ENCODE data around the gene BMPR1A. TPM values are rescaled to one million over a fixed set of nuclear protein-coding genes. Genes with fewer than 3 reads are reported as not detected.

BMPR1A gene
- total and polyA plus RNA-seq, 2 of the 13 experiments (the other 11 are each of a cell fraction or from before 2014, with no cell fraction given): 17.8 to 44.2 TPM

DNA sequence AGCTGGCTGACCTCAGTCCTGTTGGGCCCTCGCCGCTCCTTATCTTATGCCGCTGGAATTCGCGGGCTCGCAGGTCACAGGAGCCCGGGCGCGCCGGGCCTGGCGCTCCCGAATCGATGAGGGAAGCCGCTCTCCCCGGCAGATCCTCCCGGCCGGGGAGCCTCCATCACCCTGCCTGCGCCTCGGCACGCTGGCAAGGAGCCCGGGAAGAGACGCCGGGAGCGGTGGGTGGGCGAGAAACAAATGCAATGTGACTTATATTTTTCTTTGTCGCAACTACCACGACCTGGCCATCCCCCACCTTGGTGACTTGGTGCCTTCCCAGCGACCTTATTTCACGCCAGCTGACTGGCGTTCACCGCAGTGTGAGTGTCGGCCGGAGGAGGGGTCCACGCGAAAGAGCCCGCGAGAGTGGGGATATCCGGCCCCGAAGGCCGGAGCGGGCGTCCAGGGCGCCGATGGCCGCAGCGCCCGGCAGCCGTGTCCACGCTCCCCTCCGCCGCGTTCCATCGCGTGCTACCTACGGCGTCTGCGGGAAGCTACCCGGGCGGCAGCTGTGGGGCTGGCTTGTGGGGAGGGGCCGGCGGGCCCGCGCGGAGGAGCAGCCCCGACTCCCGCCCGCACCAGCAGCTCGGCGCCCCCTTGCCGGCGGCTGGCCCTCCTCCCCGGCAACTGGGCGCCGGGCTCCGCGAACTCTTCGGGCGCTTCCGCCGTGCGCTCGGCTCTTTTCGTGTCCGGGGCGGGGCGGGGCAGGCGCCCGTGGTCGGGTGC, 494 bp upstream of the BMPR1A start:
- FAIRE-seq (no peak), ATAC-seq (peak; percentile 86), DNase-seq (ENCODE audit: low spot score) (peak; percentile 83)
- intact Hi-C loops (cut with micrococcal nuclease; ENCODE audit: unreplicated experiment): loop anchor here (1.0 to 5.0 kb wide), 2 partner anchors 45 to 141 kb away; no protein-coding TSS in a partner anchor
- 0% methylated on average over 19 of the region's 89 CpGs for whole genome bisulfite sequencing (ENCODE audit: low lambda C conversion rate)
- peak overlapping the region; percentile 99 for H3K9ac ChIP-seq (ENCODE audit: insufficient read depth, low read depth, low read length)
- H3K4me3 ChIP-seq (replicated peaks in 1 of 3; ENCODE audit: insufficient read depth in 1 of 3, low read depth in 2 of 3, low read length in 3 of 3): peak overlapping the region; percentile 64 to 97 (median 83)
- H3K4me1 ChIP-seq (ENCODE audit: insufficient read depth, low read length): peaks cover 49% of the 10 kb centered on the region
- peaks cover 44% of the 10 kb centered on the region for H3K79me2 ChIP-seq (ENCODE audit: insufficient read depth, low read length)
- H3K4me2 ChIP-seq (ENCODE audit: low read depth, low read length): peak overlapping the region; percentile 86
- peak overlapping the region; percentile 16 for H2AFZ ChIP-seq (ENCODE audit: low read length)
- no TSS peak for BruUV-seq (replicated peaks)
- POLR2A ChIA-PET: interaction anchor here (0.5 to 3.1 kb wide), 13 partner anchors 13 to 1289 kb away, joined by 3 to 15 read pairs (median 5); no protein-coding TSS in a partner anchor
- in situ Hi-C loops (cut with HindIII; ENCODE audit: extremely low pct_ligation_motif_present, low pct_unique_long_range_greater_than_20kb): no loop called here
- peak overlapping the region; percentile 98 for H3K27ac ChIP-seq (ENCODE audit: extremely low read length, insufficient read depth, low read length)
- H3K9me3 ChIP-seq (ENCODE audit: low read length): no peaks in the 10 kb centered on the region
- H4K20me1 ChIP-seq (ENCODE audit: insufficient read depth, low read length): peaks cover 14% of the 10 kb centered on the region
- no peaks in the 10 kb centered on the region; a peak in 1 of 5 replicates for H3K27me3 ChIP-seq (ENCODE audit: control insufficient read depth in 1 of 2, insufficient read depth in 2 of 2, low read length in 2 of 2)
- H3K36me3 ChIP-seq (replicated peaks in 1 of 2; ENCODE audit: control insufficient read depth in 1 of 2, insufficient read depth in 2 of 2, low read length in 2 of 2): no peaks in the 10 kb centered on the region
- CTCF ChIA-PET (ENCODE audit: low intra/inter-chr PET ratio, low total read pairs): interaction anchor here (0.7 to 1.6 kb wide), 2 partner anchors 45 to 107 kb away, joined by 4 read pairs; no protein-coding TSS in a partner anchor
- TF ChIP-seq CBX5 (CRISPR knock-in tag; IDR thresholded peaks at IDR 0.05; ENCODE audit: borderline replicate concordance) (no peak), ZNF674 (CRISPR knock-in tag; IDR thresholded peaks at IDR 0.05; ENCODE audit: low read depth) (no peak), AGO1 (IDR thresholded peaks at IDR 0.05; ENCODE audit: low read depth, low read length, poor library complexity, severe bottlenecking) (peak; percentile 73), CENPBD1 (CRISPR knock-in tag; IDR thresholded peaks at IDR 0.05; ENCODE audit: borderline replicate concordance, low read depth) (no peak; the same call in 1 of the 2 replicates), NCOA2 (CRISPR knock-in tag; IDR thresholded peaks at IDR 0.05) (peak; percentile 34; the same call in 1 of the 2 replicates), TGIF2 (CRISPR knock-in tag; IDR thresholded peaks at IDR 0.05) (no peak), RAD21 (CRISPR knock-in tag; IDR thresholded peaks at IDR 0.05) (peak; percentile 58), POLR2G (IDR thresholded peaks at IDR 0.05; ENCODE audit: low read depth, low read length) (peak; percentile 83), ZNF777 (CRISPR knock-in tag; IDR thresholded peaks at IDR 0.05) (peak; percentile 81), REL (CRISPR knock-in tag; conservative IDR thresholded peaks at IDR 0.05) (peak; percentile 37; the same call in 1 of the 2 replicates), ZNF101 (CRISPR knock-in tag; IDR thresholded peaks at IDR 0.05; ENCODE audit: borderline replicate concordance, low read depth) (no peak), KMT2A (CRISPR knock-in tag; IDR thresholded peaks at IDR 0.05) (peak; percentile 76), HOXA3 (CRISPR knock-in tag; IDR thresholded peaks at IDR 0.05) (peak; percentile 34; the same call in 1 of the 2 replicates), ZFY (CRISPR knock-in tag; IDR thresholded peaks at IDR 0.05) (peak; percentile 82), NFKB2 (CRISPR knock-in tag; IDR thresholded peaks at IDR 0.05; ENCODE audit: borderline replicate concordance) (peak; percentile 74; the same call in 1 of the 2 replicates), ZNF264 (CRISPR knock-in tag; IDR thresholded peaks at IDR 0.05) (no peak)
- TF ChIP-seq, protein P1, sequence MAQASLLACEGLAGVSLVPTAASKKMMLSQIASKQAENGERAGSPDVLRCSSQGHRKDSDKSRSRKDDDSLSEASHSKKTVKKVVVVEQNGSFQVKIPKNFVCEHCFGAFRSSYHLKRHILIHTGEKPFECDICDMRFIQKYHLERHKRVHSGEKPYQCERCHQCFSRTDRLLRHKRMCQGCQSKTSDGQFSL (CRISPR knock-in tag; IDR thresholded peaks at IDR 0.05): no peak
- TF ChIP-seq, protein P2, sequence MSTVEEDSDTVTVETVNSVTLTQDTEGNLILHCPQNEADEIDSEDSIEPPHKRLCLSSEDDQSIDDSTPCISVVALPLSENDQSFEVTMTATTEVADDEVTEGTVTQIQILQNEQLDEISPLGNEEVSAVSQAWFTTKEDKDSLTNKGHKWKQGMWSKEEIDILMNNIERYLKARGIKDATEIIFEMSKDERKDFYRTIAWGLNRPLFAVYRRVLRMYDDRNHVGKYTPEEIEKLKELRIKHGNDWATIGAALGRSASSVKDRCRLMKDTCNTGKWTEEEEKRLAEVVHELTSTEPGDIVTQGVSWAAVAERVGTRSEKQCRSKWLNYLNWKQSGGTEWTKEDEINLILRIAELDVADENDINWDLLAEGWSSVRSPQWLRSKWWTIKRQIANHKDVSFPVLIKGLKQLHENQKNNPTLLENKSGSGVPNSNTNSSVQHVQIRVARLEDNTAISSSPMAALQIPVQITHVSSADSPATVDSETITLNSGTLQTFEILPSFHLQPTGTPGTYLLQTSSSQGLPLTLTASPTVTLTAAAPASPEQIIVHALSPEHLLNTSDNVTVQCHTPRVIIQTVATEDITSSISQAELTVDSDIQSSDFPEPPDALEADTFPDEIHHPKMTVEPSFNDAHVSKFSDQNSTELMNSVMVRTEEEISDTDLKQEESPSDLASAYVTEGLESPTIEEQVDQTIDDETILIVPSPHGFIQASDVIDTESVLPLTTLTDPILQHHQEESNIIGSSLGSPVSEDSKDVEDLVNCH (CRISPR knock-in tag; IDR thresholded peaks at IDR 0.05): no peak
- TF ChIP-seq, protein P3, sequence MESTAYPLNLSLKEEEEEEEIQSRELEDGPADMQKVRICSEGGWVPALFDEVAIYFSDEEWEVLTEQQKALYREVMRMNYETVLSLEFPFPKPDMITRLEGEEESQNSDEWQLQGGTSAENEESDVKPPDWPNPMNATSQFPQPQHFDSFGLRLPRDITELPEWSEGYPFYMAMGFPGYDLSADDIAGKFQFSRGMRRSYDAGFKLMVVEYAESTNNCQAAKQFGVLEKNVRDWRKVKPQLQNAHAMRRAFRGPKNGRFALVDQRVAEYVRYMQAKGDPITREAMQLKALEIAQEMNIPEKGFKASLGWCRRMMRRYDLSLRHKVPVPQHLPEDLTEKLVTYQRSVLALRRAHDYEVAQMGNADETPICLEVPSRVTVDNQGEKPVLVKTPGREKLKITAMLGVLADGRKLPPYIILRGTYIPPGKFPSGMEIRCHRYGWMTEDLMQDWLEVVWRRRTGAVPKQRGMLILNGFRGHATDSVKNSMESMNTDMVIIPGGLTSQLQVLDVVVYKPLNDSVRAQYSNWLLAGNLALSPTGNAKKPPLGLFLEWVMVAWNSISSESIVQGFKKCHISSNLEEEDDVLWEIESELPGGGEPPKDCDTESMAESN (CRISPR knock-in tag; conservative IDR thresholded peaks at IDR 0.05): peak; percentile 32; the same call in 1 of the 2 replicates

Data from HepG2 (cell line).